ENCODE measurements around the gene TEX51.

TEX51 gene

GRCh38 chr2:126894585-126895182 is 4.0 kb upstream of the TEX51 start:
- no peak overlapping the region for H3K4me3 ChIP-seq (replicated peaks; ENCODE audit: insufficient read depth, low read length)

GRCh38 chr2:126895336-126895735 is 3.4 kb upstream of the TEX51 start:
- Histone ChIP-seq H3K27ac (replicated peaks) (no peak overlapping the region), H3K4me3 (replicated peaks; ENCODE audit: insufficient read depth, low read length) (no peak overlapping the region), H3K27me3 (ENCODE audit: insufficient read depth, poor library complexity, severe bottlenecking) (no peaks in the 10 kb centered on the region)
- no peak for DNase-seq (ENCODE audit: low read depth in 1 of 2, low spot score in 1 of 2)
- TF ChIP-seq SPI1 (IDR thresholded peaks at IDR 0.05; ENCODE audit: borderline replicate concordance, low read depth) (no peak), REST (IDR thresholded peaks at IDR 0.05; ENCODE audit: insufficient replicate concordance, low read depth) (no peak), CTCF (IDR thresholded peaks at IDR 0.05; ENCODE audit: insufficient read depth, low read length) (no peak), POLR2AphosphoS5 (IDR thresholded peaks at IDR 0.05; ENCODE audit: low read depth) (no peak), GABPA (IDR thresholded peaks at IDR 0.05; ENCODE audit: low read depth) (no peak)

More at GRCh38 chr2:126894585-126895182, 4.0 kb upstream of the TEX51 start:
- Histone ChIP-seq H3K27ac (replicated peaks) (no peak overlapping the region), H3K27me3 (ENCODE audit: insufficient read depth, poor library complexity, severe bottlenecking) (no peaks in the 10 kb centered on the region)
- no peak for TF ChIP-seq SPI1 (IDR thresholded peaks at IDR 0.05; ENCODE audit: borderline replicate concordance, low read depth)
- no peak for TF ChIP-seq POLR2AphosphoS5 (IDR thresholded peaks at IDR 0.05; ENCODE audit: low read depth)
- no peak for TF ChIP-seq CTCF (IDR thresholded peaks at IDR 0.05; ENCODE audit: insufficient read depth, low read length)
- no peak for TF ChIP-seq REST (IDR thresholded peaks at IDR 0.05; ENCODE audit: insufficient replicate concordance, low read depth)
- no peak for TF ChIP-seq GABPA (IDR thresholded peaks at IDR 0.05; ENCODE audit: low read depth)
- DNase-seq (ENCODE audit: low read depth in 1 of 2, low spot score in 1 of 2): no peak

GRCh38 chr2:126896471-126896870 is 2.2 kb upstream of the TEX51 start:
- no peak for DNase-seq (ENCODE audit: low read depth in 1 of 2, low spot score in 1 of 2)
- no peak for TF ChIP-seq POLR2AphosphoS5 (IDR thresholded peaks at IDR 0.05; ENCODE audit: low read depth)
- TF ChIP-seq GABPA (IDR thresholded peaks at IDR 0.05; ENCODE audit: low read depth): no peak
- no peak for TF ChIP-seq CTCF (IDR thresholded peaks at IDR 0.05; ENCODE audit: insufficient read depth, low read length)
- TF ChIP-seq REST (IDR thresholded peaks at IDR 0.05; ENCODE audit: insufficient replicate concordance, low read depth): no peak
- TF ChIP-seq SPI1 (IDR thresholded peaks at IDR 0.05; ENCODE audit: borderline replicate concordance, low read depth): no peak
- Histone ChIP-seq H3K27me3 (ENCODE audit: insufficient read depth, poor library complexity, severe bottlenecking) (no peaks in the 10 kb centered on the region), H3K4me3 (replicated peaks; ENCODE audit: insufficient read depth, low read length) (no peak overlapping the region), H3K27ac (replicated peaks) (no peak overlapping the region)

All from HL-60 (cell line).